Measurements from ENCODE around the gene GPR153. TPM values are rescaled to one million over a fixed set of nuclear protein-coding genes. Genes with fewer than 3 reads are reported as not detected.

GPR153 gene
- total and polyA plus RNA-seq, 2 of the 8 experiments (the other 6 are each of a cell fraction or from before 2014, with no cell fraction given): 5.7 to 8.1 TPM

DNA sequence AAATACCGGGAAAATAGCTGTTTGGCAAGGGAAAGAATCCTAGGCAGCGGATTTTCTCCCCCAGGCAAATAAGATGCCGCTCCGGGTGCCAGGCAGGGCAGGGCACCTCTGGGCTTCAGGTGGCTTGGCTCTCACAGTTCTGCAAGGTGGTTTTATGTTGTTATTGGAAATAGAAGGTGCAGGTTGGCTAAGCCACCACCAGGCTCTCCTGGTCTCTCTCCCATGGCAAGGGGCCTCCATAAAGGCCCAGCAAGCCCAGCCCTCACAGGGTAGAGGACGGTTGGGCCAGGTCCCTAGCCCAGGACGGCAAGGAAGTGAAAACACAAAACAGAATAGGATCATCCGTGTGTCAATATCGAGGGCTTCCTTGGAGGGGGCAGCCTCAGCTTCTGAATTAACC is 37.6 kb upstream of the GPR153 start:
- Histone ChIP-seq H3K23me2 (ENCODE audit: low read depth, low read length) (no peaks in the 10 kb centered on the region), H4K20me1 (replicated peaks in 1 of 2; ENCODE audit: control insufficient read depth in 1 of 2, insufficient read depth in 2 of 2, low read length in 2 of 2) (peaks cover 0 to 12% of the 10 kb centered on the region in 2 experiments), H2BK120ac (replicated peaks; ENCODE audit: low read depth, low read length) (no peak overlapping the region), H3K9ac (replicated peaks in 1 of 4; ENCODE audit: extremely low read depth in 1 of 4, low read depth in 3 of 4, low read length in 3 of 4) (no peak overlapping the region), H4K91ac (replicated peaks; ENCODE audit: insufficient read length, low read length) (no peak overlapping the region), H2AK5ac (ENCODE audit: low read depth, low read length) (no peak overlapping the region), H3K4ac (replicated peaks; ENCODE audit: insufficient read length, low read depth, low read length) (no peak overlapping the region), H4K5ac (ENCODE audit: insufficient read length, low read depth, low read length) (no peak overlapping the region), H2AFZ (ENCODE audit: low read length) (no peak overlapping the region), H3K79me2 (ENCODE audit: control insufficient read depth in 1 of 2, insufficient read depth in 2 of 2, low read length in 2 of 2) (no peaks in the 10 kb centered on the region; a peak in 1 of 4 replicates), H3K14ac (ENCODE audit: insufficient read length) (no peak overlapping the region), H4K8ac (ENCODE audit: extremely low read depth, insufficient read depth, low read length) (no peak overlapping the region; the same call in 1 of the 2 replicates), H3K4me1 (replicated peaks in 1 of 4; ENCODE audit: control insufficient read depth in 3 of 4, insufficient read depth in 4 of 4, low read length in 3 of 4) (no peaks in the 10 kb centered on the region), H3K79me1 (ENCODE audit: low read depth, low read length) (peaks cover 6% of the 10 kb centered on the region), H3K23ac (ENCODE audit: insufficient read length) (no peak overlapping the region), H3K9me3 (ENCODE audit: insufficient read depth in 2 of 2, low read depth in 1 of 2, low read length in 1 of 2) (no peaks in the 10 kb centered on the region), H2BK12ac (ENCODE audit: low read depth, low read length) (no peak overlapping the region), H3K27me3 (replicated peaks in 1 of 4; ENCODE audit: control insufficient read depth in 3 of 4, extremely low read depth in 1 of 4, insufficient read depth in 3 of 4, low read length in 3 of 4) (no peaks in the 10 kb centered on the region), H2BK5ac (ENCODE audit: low read depth, low read length) (no peak overlapping the region), H2BK15ac (ENCODE audit: low read length) (no peak overlapping the region), H3K4me3 (ENCODE audit: extremely low read depth in 1 of 4, insufficient read depth in 2 of 4, low read depth in 3 of 4, low read length in 4 of 4) (no peak overlapping the region), H3K18ac (ENCODE audit: extremely low read depth, low read length) (no peak overlapping the region), H3K4me2 (ENCODE audit: insufficient read depth in 1 of 2, low read depth in 2 of 2, low read length in 2 of 2) (no peak overlapping the region), H3K27ac (ENCODE audit: low read depth, low read length) (no peak overlapping the region), H2BK20ac (ENCODE audit: low read length) (no peak overlapping the region), H3K36me3 (ENCODE audit: control insufficient read depth in 2 of 4, insufficient read depth in 4 of 4, low read length in 3 of 4) (peaks cover 5 to 9% (median 8%) of the 10 kb centered on the region in 4 experiments; a peak in 4 of 8 replicates), H3K56ac (replicated peaks; ENCODE audit: insufficient read length, low read depth, low read length) (no peak overlapping the region)
- CTCF ChIA-PET (ENCODE audit: partially characterized antibody): interaction anchor here (0.9 to 2.5 kb wide), 5 partner anchors 9 to 52 kb away, joined by 3 to 6 read pairs (median 3); no protein-coding TSS in a partner anchor
- FAIRE-seq: no peak
- TF ChIP-seq ATF3 (IDR thresholded peaks at IDR 0.05; ENCODE audit: insufficient read depth, low read depth, low read length) (no peak), CTCF (IDR thresholded peaks at IDR 0.05; ENCODE audit: control extremely low read depth in 1 of 3, insufficient read depth in 1 of 3, low read depth in 1 of 3, low read length in 3 of 3) (peak in 1 of 3 experiments; percentile 1; a peak in 1 of 4 replicates), EGR1 (IDR thresholded peaks at IDR 0.05; ENCODE audit: borderline replicate concordance, low read depth, low read length) (no peak), CEBPB (IDR thresholded peaks at IDR 0.05; ENCODE audit: low read depth, low read length) (no peak), SP2 (IDR thresholded peaks at IDR 0.05; ENCODE audit: low read length) (no peak)
- no peak for DNase-seq (ENCODE audit: low read depth in 1 of 2, low spot score in 2 of 2)
- POLR2A ChIA-PET (ENCODE audit: partially characterized antibody): no interaction called here
- 91% methylated on average over 8 of the region's 8 CpGs; no CpG with 5 or more reads in 1 of the 2 experiments for WGBS, 2 experiments (ENCODE audit: extremely low coverage in 1 of 2, insufficient coverage in 1 of 2, insufficient read length in 1 of 2, insufficient replicate concordance in 2 of 2, low coverage in 1 of 2, low lambda C conversion rate in 2 of 2, missing lambda C conversion rate in 1 of 2)

All from H1 (cell line).